Activated B cell treated with CpG ODN at 0.5 μM for 24 hours (primary cell): ENCODE data around the gene REEP5. TPM values are rescaled to one million over a fixed set of nuclear protein-coding genes. Genes with fewer than 3 reads are reported as not detected.

Experiments
- ATAC-seq: fragments of 200-7000 bp; cut with Tn5 transposase; one replicate; pipeline ENCODE4 v1.10.0; 2021; ENCODE audit warnings: low read depth, mild to moderate bottlenecking, moderate library complexity
- CTCF ChIA-PET: fragments of 350-600 bp; sonication (Branson Sonifier 250); formaldehyde crosslinking; loops from one replicate; lab custom pipeline; 2021; ENCODE audit warnings: antibody characterized with exemption; lab: Charles Lee
- POLR2A ChIA-PET: fragments of 350-600 bp; sonication (Branson Sonifier 250); formaldehyde crosslinking; loops from one replicate; lab custom pipeline; 2021; ENCODE audit warnings: antibody characterized with exemption; lab: Charles Lee
- DNase-seq: peaks from one replicate; pipeline ENCODE4 v3.0.0; 2022
- H3K27ac Mint-ChIP-seq: one replicate; pipeline ENCODE4 v1.8.0; 2020; ENCODE audit warnings: mixed read lengths
- H3K27me3 Mint-ChIP-seq: one replicate; pipeline ENCODE4 v1.8.0; 2021; ENCODE audit warnings: mixed read lengths
- H3K36me3 Mint-ChIP-seq: one replicate; pipeline ENCODE4 v1.8.0; 2021; ENCODE audit warnings: low read depth, mixed read lengths
- H3K4me1 Mint-ChIP-seq: one replicate; pipeline ENCODE4 v1.8.0; 2021; ENCODE audit warnings: mixed read lengths
- H3K4me3 Mint-ChIP-seq: one replicate; pipeline ENCODE4 v1.8.0; 2020; ENCODE audit warnings: mild to moderate bottlenecking, mixed read lengths
- H3K9me3 Mint-ChIP-seq: one replicate; pipeline ENCODE4 v1.8.0; 2020; ENCODE audit warnings: mixed read lengths
- CTCF ChIP-seq: fragments of 200-600 bp; IDR thresholded peaks from one replicate; pipeline ENCODE4 v1.8.0; 2022; ENCODE audit warnings: antibody characterized with exemption, mild to moderate bottlenecking
- intact Hi-C: fragments of 100-400 bp; cut with micrococcal nuclease; formaldehyde crosslinking; loops from one replicate; pipeline ENCODE4 v1.15.1; 2024
- total RNA-seq: library from RNA; stranded (reverse); gene quantifications from 2 replicates; pipeline ENCODE4 v1.2.3, GENCODE V29; 2022

REEP5 gene
- total RNA-seq, 1 donor from 2014 or later = 44.5 TPM

- Mint-ChIP-seq H3K27me3 (no peaks in the 10 kb centered on the region), H3K9me3 (no peaks in the 10 kb centered on the region), H3K27ac (no peak overlapping the region), H3K4me1 (no peaks in the 10 kb centered on the region), H3K4me3 (no peak overlapping the region), H3K36me3 (peaks cover 73% of the 10 kb centered on the region)
- CTCF ChIA-PET = no interaction called here
- ATAC-seq (no peak), DNase-seq (no peak)
- POLR2A ChIA-PET = no interaction called here
- no peak for TF ChIP-seq CTCF
- intact Hi-C loops = no loop called here
These were observed 91.6 kb downstream of the REEP5 start for GRCh38 chr5:112830378-112830777.

Other genes with a start within 250 kb of the REEP5 start
- 35.8 and 41.7 TPM in 2 replicates for gene APC, start 184.3 kb downstream of the REEP5 start, total RNA-seq
- gene SRP19, start 60.9 kb downstream of the REEP5 start, total RNA-seq = 50.4 and 51.6 TPM in 2 replicates
- gene DCP2, start 54.6 kb upstream of the REEP5 start, total RNA-seq = 53.5 and 56.0 TPM in 2 replicates